ENCODE results near the gene MRPS15.
"Not testable (repeated sequence)": the region's sequence is repeated elsewhere in the genome, so short reads cannot be mapped to it uniquely, and the experiment has no call there.

MRPS15 gene

GRCh38 chr1:36463803-36464604 lies at the start of gene MRPS15:
Gene MRPS15 (minus strand): TSS chr1:36464384. CDS start chr1:36464275, 109 bp downstream.
- DNase-seq = peak; percentile 91

DNA sequence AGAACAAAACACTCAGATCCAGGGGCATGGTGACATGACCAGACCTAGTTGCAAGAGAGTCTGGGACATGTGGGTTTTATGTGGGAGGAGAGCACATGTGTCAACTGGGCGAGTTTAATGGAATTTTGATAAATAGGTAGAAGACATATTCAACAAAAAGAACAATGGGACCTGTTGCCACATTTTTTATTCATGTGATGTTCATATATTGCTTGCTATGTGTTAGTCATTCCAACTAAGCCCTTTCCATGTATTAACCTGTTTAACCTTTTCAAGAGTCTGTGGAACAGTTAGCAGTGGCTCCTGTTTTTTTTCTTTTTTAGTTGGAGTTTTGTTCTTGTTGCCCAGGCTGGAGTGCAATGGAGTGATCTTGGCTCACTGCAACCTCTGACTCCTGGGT lies 48.7 kb upstream of the MRPS15 start:
- DNase-seq = no peak

DNA sequence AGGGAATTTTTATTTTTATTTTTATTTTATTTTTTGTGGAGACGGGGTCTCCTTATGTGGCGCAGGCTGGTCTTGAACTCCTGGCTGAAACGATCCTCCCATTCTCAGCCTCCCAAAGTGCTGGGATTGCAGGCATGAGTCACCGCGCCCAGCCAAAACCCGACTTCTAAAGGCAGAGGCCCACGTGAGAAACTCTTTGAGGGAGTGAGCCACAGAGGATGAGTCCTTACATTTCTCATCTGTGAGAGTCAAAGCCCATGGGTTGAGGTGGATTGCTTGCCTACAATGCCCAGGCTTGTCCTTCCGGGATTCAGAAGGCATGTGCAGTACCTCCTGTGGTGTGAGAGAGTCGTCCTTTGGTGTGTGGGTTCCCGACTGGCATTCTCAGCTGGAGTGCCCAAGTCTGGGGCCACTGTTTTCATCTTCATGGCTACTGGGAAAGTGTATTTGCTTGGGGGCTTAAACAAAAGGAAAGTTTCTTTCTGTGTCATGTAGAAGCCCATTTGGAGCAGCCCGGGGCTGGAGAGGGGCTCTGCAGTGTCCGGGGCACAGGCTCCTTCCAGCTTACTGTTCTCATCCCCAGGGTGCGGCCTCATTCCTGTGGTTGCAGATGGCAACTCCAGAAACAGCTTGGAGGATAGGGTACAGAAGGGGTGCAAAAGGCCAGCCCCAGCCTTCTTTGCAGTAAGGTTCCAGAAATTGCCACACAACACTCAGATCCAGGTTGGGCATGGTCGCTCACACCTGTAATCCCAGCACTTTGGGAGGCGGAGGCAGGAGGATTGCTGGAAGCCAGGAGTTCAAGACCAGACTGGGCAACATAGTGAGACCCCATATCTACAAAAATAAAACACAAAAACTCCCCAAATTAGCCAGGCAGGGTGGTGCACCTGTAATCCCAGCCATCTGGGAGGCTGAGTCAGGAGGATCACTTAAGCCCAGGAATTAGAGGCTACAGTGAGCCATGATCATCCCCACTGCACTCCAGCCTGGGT lies 47.9 kb upstream of the MRPS15 start:
- no peak for DNase-seq

- not testable (repeated sequence) for DNase-seq
Measured at GRCh38 chr1:36511220-36511619, 47.0 kb upstream of the MRPS15 start.

DNA sequence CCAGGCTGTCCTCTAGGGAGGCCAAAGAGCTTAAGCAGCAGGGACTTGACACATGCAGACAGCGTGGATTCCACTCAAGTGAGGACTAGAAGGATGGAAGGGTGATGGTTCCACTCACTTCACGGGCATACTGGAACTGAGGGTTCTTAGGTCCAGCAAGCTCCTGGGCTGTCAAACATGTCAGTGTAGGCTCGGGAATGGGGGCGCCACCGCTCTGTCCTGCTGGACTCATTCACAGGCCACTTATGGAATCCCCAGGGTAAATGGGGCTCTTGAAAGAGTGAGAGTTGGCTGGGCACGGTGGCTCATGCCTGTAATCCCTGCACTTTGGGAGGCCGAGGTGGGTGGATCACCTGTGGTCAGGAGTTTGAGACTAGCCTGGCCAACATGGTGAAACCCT lies 46.2 kb upstream of the MRPS15 start:
- no peak for DNase-seq

GRCh38 chr1:36508257-36508656 lies 44.1 kb upstream of the MRPS15 start:
- no peak for DNase-seq

DNA sequence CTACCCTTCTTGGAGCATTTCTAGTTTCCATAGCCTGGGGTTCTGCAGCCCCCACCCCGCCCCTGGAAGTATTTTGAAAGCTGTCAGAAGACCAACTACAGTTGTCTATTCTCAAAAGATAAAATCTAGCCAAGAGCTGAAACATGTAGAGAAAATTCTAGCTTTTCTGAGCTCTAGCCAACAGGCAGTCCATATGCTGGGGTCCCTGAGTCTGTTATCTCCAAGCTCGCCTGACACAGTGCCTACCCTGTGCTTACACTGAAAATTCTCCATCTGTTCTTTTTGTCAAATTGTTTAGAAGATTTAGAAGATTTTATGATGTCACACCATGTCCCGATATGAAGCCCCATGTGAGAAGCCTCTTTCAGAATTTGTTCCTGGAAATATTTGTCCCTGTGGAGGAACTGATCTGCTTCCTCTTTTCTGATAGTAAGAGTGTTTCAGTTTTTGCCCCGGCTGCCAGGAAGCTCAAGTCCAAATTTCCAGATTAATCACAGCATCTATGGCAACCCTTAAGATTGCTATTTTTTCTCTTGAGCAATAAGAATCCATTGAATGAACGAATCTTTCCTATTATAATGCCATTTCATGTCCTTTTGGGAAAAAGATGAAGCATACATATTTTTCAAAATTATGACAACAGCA lies 42.2 kb upstream of the MRPS15 start:
- DNase-seq = no peak

DNA sequence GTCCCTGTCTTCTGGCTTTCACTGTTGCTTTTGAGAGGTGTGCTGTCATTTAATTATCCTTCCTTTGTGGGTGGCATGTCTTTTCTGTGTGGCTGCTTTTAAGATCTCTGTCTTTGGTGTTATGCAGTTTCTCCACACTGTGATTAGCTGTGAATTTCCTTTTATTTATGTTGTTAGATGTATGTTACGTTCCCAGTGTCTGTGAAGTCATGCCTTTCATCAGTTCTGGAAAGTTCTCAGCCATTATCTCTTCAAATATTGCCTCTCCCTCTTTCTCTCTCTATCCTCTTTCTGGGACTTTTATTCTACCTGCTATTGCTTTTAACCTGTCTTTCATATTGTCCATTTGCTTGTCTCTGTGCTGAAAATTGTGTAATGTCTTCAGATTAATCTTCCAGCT lies 39.5 kb upstream of the MRPS15 start:
- DNase-seq = no peak

DNA sequence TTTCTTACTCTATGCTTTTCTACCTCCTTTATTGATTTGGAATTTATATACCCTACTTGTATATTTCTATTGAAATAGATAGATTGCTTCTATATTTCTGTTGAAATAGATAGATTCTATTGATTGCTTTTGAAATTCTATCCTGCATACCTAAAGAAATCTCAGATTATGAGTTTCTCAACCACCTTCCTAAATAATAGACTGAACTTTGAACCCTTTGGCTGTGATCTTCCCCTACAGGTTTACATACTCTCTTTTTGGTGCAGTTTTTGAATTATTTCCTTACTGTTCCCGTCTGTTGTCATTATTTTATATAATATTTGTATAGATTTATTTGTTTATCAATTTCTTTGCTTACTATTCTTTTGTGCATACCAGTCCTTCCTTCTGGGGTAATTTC lies 39.0 kb upstream of the MRPS15 start:
- DNase-seq = no peak

DNA sequence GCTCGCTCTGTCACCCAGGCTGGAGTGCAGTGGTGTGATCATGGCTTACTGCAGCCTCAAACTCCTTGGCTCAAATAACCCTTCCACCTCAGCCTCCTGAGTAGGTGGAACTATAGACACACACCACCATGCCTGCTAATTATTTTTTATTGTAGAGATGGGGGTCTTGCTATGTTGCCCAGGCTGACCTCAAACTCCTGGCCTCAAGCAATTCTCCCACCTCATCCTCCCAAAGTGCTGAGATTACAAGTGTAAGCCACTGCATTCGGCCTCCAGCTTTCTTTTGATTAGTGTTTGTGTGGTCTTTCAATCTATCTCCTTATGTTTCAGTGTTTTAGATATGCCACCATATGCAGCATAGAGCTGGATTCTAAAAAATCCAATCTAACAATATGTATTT lies 38.4 kb upstream of the MRPS15 start:
- DNase-seq = no peak

DNA sequence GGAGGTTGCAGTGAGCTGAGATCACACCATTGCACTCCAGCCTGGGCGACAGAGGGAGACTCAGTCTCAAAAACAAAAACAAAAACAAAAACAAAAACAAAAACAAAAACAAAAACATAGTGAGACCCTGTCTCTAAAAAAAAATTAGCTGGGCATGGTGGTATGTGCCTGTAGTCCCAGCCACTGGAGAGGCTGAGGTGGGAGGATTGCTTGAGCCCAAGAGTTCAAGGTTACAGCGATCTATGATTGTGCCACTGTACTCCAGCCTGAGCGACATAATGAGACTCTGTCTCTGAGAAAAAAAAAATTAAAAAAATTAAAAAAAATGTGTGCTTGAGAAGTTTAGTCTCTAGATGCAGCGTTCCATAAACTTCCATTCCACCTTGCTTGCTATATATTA lies 37.7 kb upstream of the MRPS15 start:
- DNase-seq = not testable (repeated sequence)

DNA sequence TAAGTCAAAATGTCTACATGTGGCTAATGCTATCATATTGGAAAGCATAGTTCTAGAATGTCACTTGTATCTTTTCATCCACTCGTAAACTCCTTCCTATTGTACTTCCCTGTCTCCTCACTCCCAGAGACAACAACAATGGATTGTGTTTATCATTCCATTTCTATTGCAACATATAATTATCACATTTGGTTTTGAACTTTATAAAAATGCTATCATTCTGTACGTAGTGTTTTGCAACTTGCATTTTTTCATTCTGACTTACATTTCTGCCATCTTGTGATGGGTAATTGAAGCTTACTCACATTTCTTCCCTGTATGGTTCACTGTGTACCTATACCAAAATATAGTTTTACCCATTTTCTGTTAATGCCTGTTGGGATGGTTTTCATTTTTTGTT lies 33.0 kb upstream of the MRPS15 start:
- no peak for DNase-seq

DNA sequence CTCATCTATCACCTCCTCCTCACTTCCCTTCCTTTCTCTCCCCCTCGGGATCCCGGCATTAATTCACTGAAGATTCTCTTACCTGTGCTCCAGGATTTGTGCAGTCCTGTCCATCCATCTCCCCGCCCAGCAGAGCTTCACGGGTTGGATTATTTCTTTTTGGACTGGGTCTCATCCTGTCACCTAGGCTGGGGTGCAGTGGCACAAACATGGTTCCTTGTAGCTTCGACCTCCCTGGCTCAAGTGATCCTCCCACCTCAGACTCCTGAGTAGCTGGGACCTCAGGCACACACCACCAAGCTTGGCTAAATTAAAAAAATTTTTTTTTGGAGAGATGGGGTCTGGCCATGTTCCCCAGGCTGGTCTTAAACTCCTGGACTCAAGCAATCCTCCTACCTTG lies 30.8 kb upstream of the MRPS15 start:
- DNase-seq = no peak

DNA sequence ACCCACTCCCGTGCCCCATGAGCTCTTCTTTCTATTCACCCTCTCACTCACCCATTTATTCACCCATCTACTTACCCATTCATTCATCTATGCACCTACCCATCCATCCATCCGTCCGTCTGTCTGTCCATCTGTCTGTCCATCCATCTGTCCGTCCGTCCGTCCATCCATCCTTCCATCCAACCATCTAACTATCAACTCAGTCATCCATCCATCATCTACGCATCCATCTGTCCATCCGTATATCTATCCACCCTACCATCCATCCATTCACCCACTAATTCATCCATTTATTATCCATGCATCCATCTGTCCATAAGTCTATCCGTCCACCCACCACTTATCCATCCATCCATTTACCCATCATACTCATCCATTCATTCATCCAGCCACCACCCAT lies 29.3 kb upstream of the MRPS15 start:
- no peak for DNase-seq

DNA sequence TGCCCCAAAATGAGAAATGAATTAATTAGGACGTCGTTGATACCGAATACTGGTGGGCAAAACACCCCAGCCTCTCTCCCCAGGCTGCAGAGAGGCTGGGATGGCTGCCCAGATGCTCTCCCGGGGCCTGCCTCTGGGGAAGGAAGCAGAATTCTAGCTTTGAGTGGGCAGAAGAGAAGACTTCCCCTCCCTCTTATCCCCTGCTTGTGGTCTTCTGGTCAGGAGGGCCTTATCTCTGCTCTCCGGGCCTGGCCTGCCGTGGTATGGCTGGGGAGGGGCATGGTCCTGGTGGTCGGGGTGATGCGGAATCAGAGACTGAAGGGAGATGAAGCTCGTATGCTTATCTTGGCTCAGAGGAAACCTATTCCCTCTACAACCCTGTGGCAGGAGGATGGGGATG lies 28.3 kb upstream of the MRPS15 start:
- DNase-seq = no peak

- not testable (repeated sequence) for DNase-seq
Measured at GRCh38 chr1:36489258-36490051, 25.3 kb upstream of the MRPS15 start.

GRCh38 chr1:36487906-36488305 lies 23.7 kb upstream of the MRPS15 start:
- DNase-seq = no peak

DNA sequence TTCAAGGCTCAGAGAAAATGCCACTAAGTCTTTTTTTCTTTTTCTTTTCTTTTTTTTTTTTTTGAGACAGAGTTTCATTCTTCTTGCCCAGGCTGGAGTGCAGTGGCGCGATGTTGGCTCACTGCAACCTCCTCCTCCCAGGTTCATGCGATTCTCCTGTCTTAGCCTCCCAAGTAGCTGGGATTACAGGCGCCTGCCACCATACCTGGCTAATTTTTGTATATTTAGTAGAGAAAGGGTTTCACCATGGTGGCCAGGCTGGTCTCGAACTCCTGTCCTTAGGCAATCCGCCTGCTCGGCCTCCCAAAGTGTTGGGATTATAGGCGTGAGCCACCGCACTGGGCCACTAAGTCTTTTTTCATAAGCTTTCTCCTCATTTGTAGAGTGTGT lies 23.1 kb upstream of the MRPS15 start:
- not testable (repeated sequence) for DNase-seq

DNA sequence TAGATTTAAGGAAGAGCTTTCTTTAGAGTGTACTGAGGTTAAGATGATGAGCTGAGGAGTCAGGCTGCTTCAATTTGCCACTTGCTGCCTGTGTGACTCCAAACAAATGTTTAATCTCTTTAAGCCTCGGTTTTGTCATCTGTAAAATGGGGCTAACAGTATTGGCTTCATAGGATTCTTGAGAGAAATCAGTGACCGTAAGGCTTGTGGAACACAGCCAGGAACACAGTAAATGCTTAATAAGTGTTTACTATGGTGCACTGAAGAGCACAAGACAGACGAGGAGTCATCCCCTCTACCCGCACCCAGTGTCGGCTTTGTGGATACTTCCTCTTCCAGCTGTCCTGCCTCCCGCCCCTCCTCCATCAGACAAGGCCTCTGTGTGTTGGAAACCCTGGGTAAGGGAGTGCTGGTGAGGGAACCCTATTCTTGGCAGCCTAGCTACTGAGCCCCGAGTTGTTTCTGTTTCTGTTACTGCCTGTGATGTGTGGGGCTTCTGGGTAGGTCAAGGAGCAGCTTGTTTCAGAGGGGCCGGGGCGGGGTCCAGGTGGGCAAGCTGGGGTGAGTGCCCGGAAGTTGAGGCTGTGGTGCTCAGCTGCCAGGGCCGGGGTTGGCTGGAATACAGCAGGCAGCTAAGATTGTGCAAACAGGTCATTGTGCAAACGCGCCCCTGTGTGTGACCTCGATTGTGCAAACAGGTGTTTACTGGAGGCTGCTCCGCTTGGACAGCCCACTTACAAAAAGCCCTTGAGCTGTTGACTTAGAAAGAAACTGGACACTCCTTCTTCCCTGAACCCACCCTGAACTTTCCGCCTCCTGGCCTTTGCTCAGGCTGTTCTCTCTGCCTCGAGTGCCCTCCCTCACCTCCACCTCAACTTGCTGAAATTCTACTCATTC lies 22.5 kb upstream of the MRPS15 start:
- peak; percentile 10 for DNase-seq

DNA sequence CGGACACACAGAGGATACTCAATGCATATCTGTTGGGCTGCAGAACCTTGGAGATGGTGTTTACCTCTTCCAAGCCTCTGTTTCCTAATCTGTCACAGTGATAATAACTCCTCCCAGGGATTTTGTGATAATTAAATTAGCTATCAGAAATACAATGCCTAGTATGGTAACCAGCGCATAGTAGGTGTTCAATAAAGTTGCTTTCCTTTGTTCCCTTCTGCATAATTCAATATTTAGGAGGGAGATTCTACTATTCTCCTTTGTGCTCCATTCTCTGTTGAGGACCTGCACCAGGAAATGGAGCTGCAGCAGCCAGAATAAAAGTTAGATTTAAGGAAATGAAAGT lies 21.9 kb upstream of the MRPS15 start:
- no peak for DNase-seq

- no peak for DNase-seq
Measured at GRCh38 chr1:36484099-36484498, 19.9 kb upstream of the MRPS15 start.
